DOHH2 (cell line): ENCODE data around the gene TMCO4.

Experiments used
- H3F3A ChIP-seq: fragments of 200-600 bp; sonication (generic), shearing (Covaris generic); 2 replicates; pipeline ENCODE4 v1.6.0; 2016; ENCODE audit warnings: antibody characterized with exemption, mild to moderate bottlenecking; ENCODE audit not compliant: control insufficient read depth, insufficient read depth
- H3K27ac ChIP-seq: fragments of 200-600 bp; sonication (generic); 2 replicates; pipeline ENCODE4 v1.5.1; 2014; ENCODE audit warnings: low read depth, mild to moderate bottlenecking, low read length, moderate library complexity
- H3K27me3 ChIP-seq: fragments of 200-600 bp; sonication (generic); 2 replicates; pipeline ENCODE4 v1.6.1; 2014; ENCODE audit warnings: mild to moderate bottlenecking, low read length, mixed read lengths; ENCODE audit not compliant: control insufficient read depth
- H3K36me3 ChIP-seq: fragments of 200-600 bp; sonication (generic); 2 replicates; pipeline ENCODE4 v1.6.1; 2014; ENCODE audit warnings: mild to moderate bottlenecking, low read length, moderate library complexity, mixed read lengths; ENCODE audit not compliant: control insufficient read depth
- H3K4me1 ChIP-seq: fragments of 200-600 bp; sonication (generic); 2 replicates; pipeline ENCODE4 v1.6.1; 2014; ENCODE audit warnings: mild to moderate bottlenecking, low read length, mixed read lengths; ENCODE audit not compliant: control insufficient read depth
- H3K4me2 ChIP-seq: fragments of 200-600 bp; sonication (generic); 2 replicates; pipeline ENCODE4 v1.6.0; 2014; ENCODE audit warnings: mild to moderate bottlenecking, low read length, moderate library complexity
- H3K4me3 ChIP-seq: fragments of 200-600 bp; sonication (generic); 2 replicates; pipeline ENCODE4 v1.5.1; 2014; ENCODE audit warnings: mild to moderate bottlenecking, low read length, mixed read lengths
- H3K79me2 ChIP-seq: fragments of 200-600 bp; sonication (generic); 2 replicates; pipeline ENCODE4 v1.6.1; 2014; ENCODE audit warnings: mild to moderate bottlenecking, low read length, mixed read lengths; ENCODE audit not compliant: control insufficient read depth
- H3K9me2 ChIP-seq: fragments of 200-600 bp; sonication (generic); replicated peaks from 2 replicates; pipeline ENCODE4 v1.6.1; 2014; ENCODE audit warnings: mild to moderate bottlenecking, low read length, mixed read lengths; ENCODE audit not compliant: control insufficient read depth
- H3K9me3 ChIP-seq: fragments of 200-600 bp; sonication (generic); 2 replicates; pipeline ENCODE4 v1.6.1; 2014; ENCODE audit warnings: antibody characterized with exemption, low read length, mixed read lengths; ENCODE audit not compliant: control insufficient read depth, insufficient read depth
- H4K20me1 ChIP-seq: fragments of 200-600 bp; sonication (generic); 2 replicates; pipeline ENCODE4 v1.6.0; 2014; ENCODE audit warnings: low read depth, mild to moderate bottlenecking, antibody characterized with exemption, low read length, moderate library complexity; ENCODE audit not compliant: control insufficient read depth, insufficient read depth
- CTCF ChIP-seq: fragments of 200-600 bp; sonication (generic); IDR thresholded peaks from one replicate; pipeline ENCODE4 v1.5.1; 2014; ENCODE audit warnings: antibody characterized with exemption, mild to moderate bottlenecking, low read depth, low read length; ENCODE audit not compliant: poor library complexity, severe bottlenecking
- EZH2phosphoT487 ChIP-seq: fragments of 200-600 bp; sonication (generic); IDR thresholded peaks from 2 replicates; pipeline ENCODE4 v1.6.1; 2017; ENCODE audit warnings: borderline replicate concordance, mild to moderate bottlenecking, antibody characterized with exemption, low read length, moderate library complexity, mixed read lengths

The TMCO4 gene

DNA sequence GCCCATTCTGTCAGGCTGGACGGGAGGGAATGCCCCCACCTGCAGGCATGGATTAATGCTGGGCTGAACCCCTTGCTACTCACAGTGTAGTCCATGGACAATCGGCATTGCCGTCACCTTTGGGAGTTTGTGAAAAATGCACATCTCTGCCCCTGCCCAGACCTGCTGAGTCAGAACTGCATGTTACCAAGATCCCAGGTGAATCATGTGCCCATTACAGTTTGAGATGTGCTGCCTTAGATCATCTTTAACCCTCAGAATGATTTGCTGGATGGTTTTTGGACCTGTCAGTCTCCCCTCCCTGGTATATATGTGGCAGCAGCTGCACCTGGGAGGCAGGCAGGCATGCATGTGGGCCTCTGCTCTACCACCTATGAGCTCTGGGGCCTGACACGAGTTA is 120.0 kb downstream of the TMCO4 start:
- Histone ChIP-seq H4K20me1 (no peaks in the 10 kb centered on the region), H3K9me3 (no peaks in the 10 kb centered on the region), H3K4me3 (no peak overlapping the region), H3K4me2 (no peak overlapping the region), H3K27me3 (no peaks in the 10 kb centered on the region), H3K36me3 (no peaks in the 10 kb centered on the region), H3K27ac (no peak overlapping the region), H3K4me1 (no peaks in the 10 kb centered on the region), H3K9me2 (no peaks in the 10 kb centered on the region), H3F3A (no peaks in the 10 kb centered on the region), H3K79me2 (no peaks in the 10 kb centered on the region)
- TF ChIP-seq EZH2phosphoT487 (no peak), CTCF (no peak)

DNA sequence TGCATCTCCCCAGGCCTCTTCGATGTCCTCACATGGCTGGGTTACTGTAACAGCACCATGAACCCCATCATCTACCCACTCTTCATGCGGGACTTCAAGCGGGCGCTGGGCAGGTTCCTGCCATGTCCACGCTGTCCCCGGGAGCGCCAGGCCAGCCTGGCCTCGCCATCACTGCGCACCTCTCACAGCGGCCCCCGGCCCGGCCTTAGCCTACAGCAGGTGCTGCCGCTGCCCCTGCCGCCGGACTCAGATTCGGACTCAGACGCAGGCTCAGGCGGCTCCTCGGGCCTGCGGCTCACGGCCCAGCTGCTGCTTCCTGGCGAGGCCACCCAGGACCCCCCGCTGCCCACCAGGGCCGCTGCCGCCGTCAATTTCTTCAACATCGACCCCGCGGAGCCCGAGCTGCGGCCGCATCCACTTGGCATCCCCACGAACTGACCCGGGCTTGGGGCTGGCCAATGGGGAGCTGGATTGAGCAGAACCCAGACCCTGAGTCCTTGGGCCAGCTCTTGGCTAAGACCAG is 120.7 kb downstream of the TMCO4 start:
- H4K20me1 ChIP-seq, result no peaks in the 10 kb centered on the region
- H3F3A ChIP-seq, result no peaks in the 10 kb centered on the region
- no peak overlapping the region for H3K4me3 ChIP-seq

GRCh38 chr1:19678493-19678892 is 121.2 kb downstream of the TMCO4 start:
- no peaks in the 10 kb centered on the region for H3K79me2 ChIP-seq
- no peaks in the 10 kb centered on the region for H3K36me3 ChIP-seq
- H3K9me3 ChIP-seq, result no peaks in the 10 kb centered on the region
- no peaks in the 10 kb centered on the region for H3K4me1 ChIP-seq
- TF ChIP-seq CTCF (no peak), EZH2phosphoT487 (no peak)
- H3K4me2 ChIP-seq, result no peak overlapping the region
- no peaks in the 10 kb centered on the region for H3K27me3 ChIP-seq
- no peak overlapping the region for H3K27ac ChIP-seq
- H4K20me1 ChIP-seq, result no peaks in the 10 kb centered on the region
- no peaks in the 10 kb centered on the region for H3F3A ChIP-seq
- H3K9me2 ChIP-seq, result no peaks in the 10 kb centered on the region
- H3K4me3 ChIP-seq, result no peak overlapping the region

More for the DNA sequence above, 120.7 kb downstream of the TMCO4 start:
- Histone ChIP-seq H3K4me2 (no peak overlapping the region), H3K9me3 (no peaks in the 10 kb centered on the region), H3K4me1 (no peaks in the 10 kb centered on the region), H3K36me3 (no peaks in the 10 kb centered on the region), H3K9me2 (no peaks in the 10 kb centered on the region), H3K79me2 (no peaks in the 10 kb centered on the region), H3K27ac (no peak overlapping the region), H3K27me3 (no peaks in the 10 kb centered on the region)
- TF ChIP-seq CTCF, result no peak
- TF ChIP-seq EZH2phosphoT487, result no peak

DNA sequence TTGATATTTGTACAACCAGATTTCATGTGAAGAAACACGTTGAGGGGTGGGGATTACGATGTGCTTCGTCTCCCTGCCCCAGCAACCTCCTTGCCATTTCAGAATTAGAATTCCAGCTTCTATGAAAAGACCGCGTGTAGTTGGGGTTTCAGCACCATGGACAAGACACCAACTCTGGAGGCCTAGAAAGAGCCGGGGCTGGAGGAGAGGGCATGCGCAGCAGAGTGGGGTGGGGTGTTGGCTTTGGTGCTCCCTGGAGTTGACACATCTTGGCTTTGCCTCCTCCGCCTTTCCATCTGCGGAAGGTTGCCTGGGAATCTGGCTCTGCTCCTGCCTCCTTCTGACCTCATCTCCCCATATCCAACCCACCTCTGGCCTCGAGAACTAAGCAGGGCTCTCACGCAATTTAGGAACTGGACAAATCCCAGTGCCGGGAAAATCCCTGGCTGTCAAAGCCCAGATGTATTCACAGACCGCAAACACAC is 123.2 kb downstream of the TMCO4 start:
- no peaks in the 10 kb centered on the region for H3K36me3 ChIP-seq
- H3F3A ChIP-seq, result no peaks in the 10 kb centered on the region
- H3K79me2 ChIP-seq, result no peaks in the 10 kb centered on the region
- H4K20me1 ChIP-seq, result no peaks in the 10 kb centered on the region
- no peaks in the 10 kb centered on the region for H3K4me1 ChIP-seq
- no peak overlapping the region for H3K27ac ChIP-seq
- peaks cover 9% of the 10 kb centered on the region for H3K27me3 ChIP-seq
- no peaks in the 10 kb centered on the region for H3K9me3 ChIP-seq
- H3K9me2 ChIP-seq, result no peaks in the 10 kb centered on the region
- H3K4me2 ChIP-seq, result no peak overlapping the region
- no peak overlapping the region for H3K4me3 ChIP-seq
- TF ChIP-seq EZH2phosphoT487 (no peak), CTCF (no peak)
